ENCODE results near the gene CDH16. TPM values are rescaled to one million over a fixed set of nuclear protein-coding genes. Genes with fewer than 3 reads are reported as not detected.
"Not testable (repeated sequence)": the region's sequence is repeated elsewhere in the genome, so short reads cannot be mapped to it uniquely, and the experiment has no call there.

CDH16 gene
- total RNA-seq = 0.35 TPM
- long read RNA-seq, partial matches to known transcripts = 1 of 3 reads
- long read RNA-seq, other reads (novel, unspliced or antisense) = 2 of 3 reads

GRCh38 chr16:66918803-66919568 is at the start of gene CDH16:
Gene CDH16 (minus strand): TSS chr16:66918885. CDS start chr16:66918065, 820 bp downstream.
- no peak for DNase-seq (ENCODE audit: low spot score)
- intact Hi-C loops (cut with DNase I) = no loop called here

- DNase-seq (ENCODE audit: low spot score) = no peak
Observed at GRCh38 chr16:66964049-66964448, 45.4 kb upstream of the CDH16 start.

GRCh38 chr16:66961914-66962313 is 43.2 kb upstream of the CDH16 start:
- DNase-seq (ENCODE audit: low spot score) = no peak
- intact Hi-C loops (cut with DNase I) = no loop called here

More at GRCh38 chr16:66964049-66964448, 45.4 kb upstream of the CDH16 start:
- intact Hi-C loops (cut with DNase I) = no loop called here

GRCh38 chr16:66961065-66961744 is 42.5 kb upstream of the CDH16 start, which contains the start of gene CES3:
Gene CES3 (plus strand): TSS chr16:66961266. CDS start chr16:66961308, 42 bp downstream.
- intact Hi-C loops (cut with DNase I) = no loop called here
- DNase-seq (ENCODE audit: low spot score) = no peak

GRCh38 chr16:66960270-66960669 is 41.6 kb upstream of the CDH16 start:
- no peak for DNase-seq (ENCODE audit: low spot score)
- intact Hi-C loops (cut with DNase I) = no loop called here

GRCh38 chr16:66959704-66960161 is 41.0 kb upstream of the CDH16 start:
- DNase-seq (ENCODE audit: low spot score) = no peak
- intact Hi-C loops (cut with DNase I) = no loop called here

- intact Hi-C loops (cut with DNase I) = no loop called here
Observed at GRCh38 chr16:66958857-66959703, 40.4 kb upstream of the CDH16 start.

GRCh38 chr16:66956154-66956457 is 37.4 kb upstream of the CDH16 start:
- not testable (repeated sequence) for DNase-seq (ENCODE audit: low spot score)

More at GRCh38 chr16:66958857-66959703, 40.4 kb upstream of the CDH16 start:
- no peak for DNase-seq (ENCODE audit: low spot score)

GRCh38 chr16:66955363-66956153 is 36.9 kb upstream of the CDH16 start:
- DNase-seq (ENCODE audit: low spot score); intact Hi-C loops (cut with DNase I): not testable (repeated sequence)

More at GRCh38 chr16:66956154-66956457, 37.4 kb upstream of the CDH16 start:
- intact Hi-C loops (cut with DNase I) = not testable (repeated sequence)

- intact Hi-C loops (cut with DNase I) = no loop called here
- DNase-seq (ENCODE audit: low spot score) = no peak
Observed at GRCh38 chr16:66954097-66954659, 35.5 kb upstream of the CDH16 start.

GRCh38 chr16:66953462-66954096 is 34.9 kb upstream of the CDH16 start:
- intact Hi-C loops (cut with DNase I) = no loop called here
- DNase-seq (ENCODE audit: low spot score) = no peak

- intact Hi-C loops (cut with DNase I) = no loop called here
- no peak for DNase-seq (ENCODE audit: low spot score)
Observed at GRCh38 chr16:66952430-66953110, 33.9 kb upstream of the CDH16 start.

- DNase-seq (ENCODE audit: low spot score) = no peak
- intact Hi-C loops (cut with DNase I) = no loop called here
Observed at GRCh38 chr16:66950971-66951790, 32.5 kb upstream of the CDH16 start.

- intact Hi-C loops (cut with DNase I) = no loop called here
- DNase-seq (ENCODE audit: low spot score) = no peak
Observed at GRCh38 chr16:66950437-66950836, 31.8 kb upstream of the CDH16 start.

GRCh38 chr16:66949472-66949871 is 30.8 kb upstream of the CDH16 start:
- no peak for DNase-seq (ENCODE audit: low spot score)
- intact Hi-C loops (cut with DNase I) = no loop called here

- no peak for DNase-seq (ENCODE audit: low spot score)
- intact Hi-C loops (cut with DNase I) = no loop called here
Observed at GRCh38 chr16:66948837-66949225, 30.1 kb upstream of the CDH16 start.
